Measurements from ENCODE around the gene GLI2.

DNA sequence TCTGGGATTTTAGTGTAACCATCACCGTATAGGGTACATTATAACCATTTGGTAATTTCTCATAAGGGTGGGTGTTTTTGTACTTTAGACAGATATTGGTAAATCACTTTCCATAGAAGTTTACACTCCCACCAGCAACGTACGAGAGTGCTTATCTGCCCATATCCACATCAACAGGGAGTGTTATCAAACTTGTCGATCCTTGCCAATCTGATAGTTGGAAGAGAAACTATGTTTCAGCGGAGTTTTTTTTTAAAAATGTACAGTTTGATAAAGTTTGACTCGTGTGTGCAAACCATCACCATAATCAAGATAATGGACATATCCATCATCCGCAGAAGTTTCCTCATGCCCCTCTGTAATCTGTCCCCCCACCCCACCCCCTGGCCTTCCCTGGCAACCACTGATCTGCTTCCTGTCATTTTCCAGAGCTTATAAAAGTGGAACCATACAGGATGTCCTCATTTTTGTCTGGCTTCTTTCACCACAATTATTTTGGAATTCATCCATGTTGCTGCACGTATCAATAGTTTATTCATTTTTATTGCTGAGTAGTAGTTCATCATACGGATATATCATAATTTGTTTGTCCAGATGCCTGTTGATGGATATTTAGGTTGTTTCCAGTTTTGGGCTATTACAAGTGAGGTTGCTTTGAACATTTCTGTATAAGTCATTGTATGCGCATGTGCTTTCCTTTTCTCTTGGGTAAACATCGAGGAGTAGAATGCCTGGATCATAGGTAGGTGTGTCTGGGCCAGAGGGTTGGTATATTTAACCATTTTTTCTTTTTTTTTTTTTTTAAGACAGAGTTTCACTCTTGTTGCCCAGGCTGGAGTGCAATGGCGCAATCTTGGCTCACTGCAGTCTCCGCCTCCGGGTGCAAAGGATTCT is 18.6 kb downstream of the GLI2 start:
- no peak for TF ChIP-seq YY1 (tag by site-specific recombination; IDR thresholded peaks at IDR 0.05)
- TF ChIP-seq, protein P1, sequence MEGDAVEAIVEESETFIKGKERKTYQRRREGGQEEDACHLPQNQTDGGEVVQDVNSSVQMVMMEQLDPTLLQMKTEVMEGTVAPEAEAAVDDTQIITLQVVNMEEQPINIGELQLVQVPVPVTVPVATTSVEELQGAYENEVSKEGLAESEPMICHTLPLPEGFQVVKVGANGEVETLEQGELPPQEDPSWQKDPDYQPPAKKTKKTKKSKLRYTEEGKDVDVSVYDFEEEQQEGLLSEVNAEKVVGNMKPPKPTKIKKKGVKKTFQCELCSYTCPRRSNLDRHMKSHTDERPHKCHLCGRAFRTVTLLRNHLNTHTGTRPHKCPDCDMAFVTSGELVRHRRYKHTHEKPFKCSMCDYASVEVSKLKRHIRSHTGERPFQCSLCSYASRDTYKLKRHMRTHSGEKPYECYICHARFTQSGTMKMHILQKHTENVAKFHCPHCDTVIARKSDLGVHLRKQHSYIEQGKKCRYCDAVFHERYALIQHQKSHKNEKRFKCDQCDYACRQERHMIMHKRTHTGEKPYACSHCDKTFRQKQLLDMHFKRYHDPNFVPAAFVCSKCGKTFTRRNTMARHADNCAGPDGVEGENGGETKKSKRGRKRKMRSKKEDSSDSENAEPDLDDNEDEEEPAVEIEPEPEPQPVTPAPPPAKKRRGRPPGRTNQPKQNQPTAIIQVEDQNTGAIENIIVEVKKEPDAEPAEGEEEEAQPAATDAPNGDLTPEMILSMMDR (tag by site-specific recombination; IDR thresholded peaks at IDR 0.05), result no peak
- no peak for TF ChIP-seq MZF1 (tag by site-specific recombination; IDR thresholded peaks at IDR 0.05; ENCODE audit: borderline replicate concordance)
- no peak for TF ChIP-seq ZNF449 (tag by site-specific recombination; IDR thresholded peaks at IDR 0.05)
- no peak for TF ChIP-seq ZBTB8A (tag by site-specific recombination; IDR thresholded peaks at IDR 0.05)
- TF ChIP-seq ZNF747 (tag by site-specific recombination; IDR thresholded peaks at IDR 0.05), result no peak
- TF ChIP-seq ZNF776 (tag by site-specific recombination; IDR thresholded peaks at IDR 0.05; ENCODE audit: borderline replicate concordance), result no peak
- no peak for TF ChIP-seq ZNF76 (tag by site-specific recombination; IDR thresholded peaks at IDR 0.05; ENCODE audit: borderline replicate concordance, low read depth)
- no peak for TF ChIP-seq ZNF548 (tag by site-specific recombination; IDR thresholded peaks at IDR 0.05)
